CD14-positive monocyte (primary cell): ENCODE results near the gene RBSN. TPM values are rescaled to one million over a fixed set of nuclear protein-coding genes. Genes with fewer than 3 reads are reported as not detected.

Source experiments
- DNase-seq, 3 donors: peaks; one replicate each; pipeline ENCODE4 v3.0.0-alpha.2; 2011 to 2022
- H2AFZ ChIP-seq: 2 replicates; pipeline ENCODE4 v1.6.0; 2012; ENCODE audit warnings: mild to moderate bottlenecking, low read depth, low read length, inconsistent platforms; ENCODE audit not compliant: insufficient read depth, poor library complexity, severe bottlenecking
- H3K27ac ChIP-seq, 2 donors: 1 replicate in 1 of 2; 2 replicates in 1 of 2; pipeline ENCODE4 v1.5.1; 2012 to 2013; ENCODE audit warnings: low read length in 2 of 2, control low read depth in 1 of 2, inconsistent platforms in 1 of 2, low read depth in 1 of 2, mild to moderate bottlenecking in 1 of 2
- H3K27me3 ChIP-seq, 2 donors: one replicate each; pipeline versions ENCODE4 v1.6.0 to v1.6.1; 2011 to 2013; ENCODE audit warnings: low read length in 2 of 2; ENCODE audit not compliant: control insufficient read depth in 2 of 2, insufficient read depth in 2 of 2
- H3K36me3 ChIP-seq, 2 donors: replicated peaks in 1 of 2; 1 replicate in 1 of 2; 2 replicates in 1 of 2; pipeline versions ENCODE4 v1.5.1 to v1.6.1; 2012 to 2013; ENCODE audit warnings: low read length in 2 of 2, control low read depth in 1 of 2, inconsistent platforms in 1 of 2, mild to moderate bottlenecking in 1 of 2; ENCODE audit not compliant: insufficient read depth in 2 of 2, control insufficient read depth in 1 of 2
- H3K4me1 ChIP-seq, 2 donors: 1 replicate in 1 of 2; 2 replicates in 1 of 2; pipeline versions ENCODE4 v1.5.1 to v1.6.1; 2012 to 2013; ENCODE audit warnings: low read length in 2 of 2, control low read depth in 1 of 2, inconsistent platforms in 1 of 2, mild to moderate bottlenecking in 1 of 2, moderate library complexity in 1 of 2; ENCODE audit not compliant: insufficient read depth in 2 of 2, control insufficient read depth in 1 of 2
- H3K4me2 ChIP-seq: replicated peaks from 2 replicates; pipeline ENCODE3; 2012; ENCODE audit warnings: low read length, moderate library complexity, mild to moderate bottlenecking; ENCODE audit not compliant: poor library complexity, severe bottlenecking; ENCODE audit errors: extremely low read depth
- H3K4me3 ChIP-seq, 3 experiments: fragments of 200-600 bp in 1 of 3; sonication (generic) in 1 of 3; replicated peaks in 1 of 3; 1 replicate in 2 of 3; 2 replicates in 1 of 3; pipeline ENCODE4 v1.5.1; 2011 to 2013; ENCODE audit warnings: low read length in 3 of 3, mild to moderate bottlenecking in 3 of 3, control low read depth in 2 of 3, low read depth in 2 of 3, inconsistent platforms in 1 of 3, moderate library complexity in 1 of 3
- H3K79me2 ChIP-seq: 2 replicates; pipeline ENCODE4 v1.6.0; 2012; ENCODE audit warnings: mild to moderate bottlenecking, control low read depth, inconsistent platforms, low read length, moderate library complexity; ENCODE audit not compliant: insufficient read depth
- H3K9ac ChIP-seq: 2 replicates; pipeline ENCODE4 v1.6.0; 2017; ENCODE audit warnings: low read length, mild to moderate bottlenecking; ENCODE audit not compliant: insufficient read depth, poor library complexity, severe bottlenecking
- H3K9me3 ChIP-seq, 2 donors: replicated peaks in 1 of 2; 1 replicate in 1 of 2; 2 replicates in 1 of 2; pipeline versions ENCODE4 v1.5.1 to v1.6.1; 2012 to 2013; ENCODE audit warnings: low read length in 2 of 2, control low read depth in 1 of 2; ENCODE audit not compliant: control insufficient read depth in 1 of 2, insufficient read depth in 1 of 2
- H4K20me1 ChIP-seq: 2 replicates; pipeline ENCODE4 v1.6.0; 2012; ENCODE audit warnings: mild to moderate bottlenecking, low read length, control low read depth, moderate library complexity; ENCODE audit not compliant: insufficient read depth
- H3K27ac Mint-ChIP-seq, 7 donors: one replicate each; pipeline ENCODE4 v1.8.0; 2020; ENCODE audit warnings: mild to moderate bottlenecking in 7 of 7, mixed read lengths in 7 of 7, moderate library complexity in 6 of 7, inconsistent platforms in 2 of 7
- H3K27me3 Mint-ChIP-seq, 3 donors: one replicate each; pipeline ENCODE4 v1.8.0; 2021 to 2022; ENCODE audit warnings: low read depth in 3 of 3, mild to moderate bottlenecking in 3 of 3, mixed read lengths in 3 of 3, moderate library complexity in 3 of 3, inconsistent platforms in 1 of 3
- H3K36me3 Mint-ChIP-seq, 2 donors: one replicate each; pipeline ENCODE4 v1.8.0; 2020; ENCODE audit warnings: mixed read lengths in 2 of 2, inconsistent platforms in 1 of 2, mild to moderate bottlenecking in 1 of 2
- H3K4me1 Mint-ChIP-seq: one replicate; pipeline ENCODE4 v1.8.0; 2020; ENCODE audit warnings: mild to moderate bottlenecking, mixed read lengths
- H3K4me3 Mint-ChIP-seq, 2 donors: one replicate each; pipeline ENCODE4 v1.8.0; 2020; ENCODE audit warnings: mild to moderate bottlenecking in 2 of 2, mixed read lengths in 2 of 2, moderate library complexity in 1 of 2
- H3K9me3 Mint-ChIP-seq, 7 donors: one replicate each; pipeline ENCODE4 v1.8.0; 2020 to 2022; ENCODE audit warnings: mixed read lengths in 7 of 7, mild to moderate bottlenecking in 6 of 7, moderate library complexity in 6 of 7, inconsistent platforms in 2 of 7
- CTCF ChIP-seq: fragments of 200-600 bp; IDR thresholded peaks from one replicate; pipeline ENCODE4 v1.8.0; 2022; ENCODE audit warnings: antibody characterized with exemption, mild to moderate bottlenecking
- WGBS: methylation state at CpG from one replicate; pipeline ENCODE4 v1.1.5; 2013; ENCODE audit warnings: missing lambda C conversion rate; ENCODE audit not compliant: insufficient coverage; 5-methylcytosine and 5-hydroxymethylcytosine counted together
- intact Hi-C, 2 donors: fragments of 100-400 bp; cut with micrococcal nuclease; formaldehyde crosslinking; loops; one replicate each; pipeline versions ENCODE4 v1.15.0 to v1.15.1; 2023
- polyA plus RNA-seq, 3 donors: library from polyadenylated mRNA; depleted of rRNA in 1 of 3; unstranded in 2 of 3; stranded (reverse) in 1 of 3; fragments of 300-500 nt in 2 of 3; fragments of >200 nt in 1 of 3; fragmentation: Illumina TruSeq in 2 of 3; gene quantifications; 1 replicate in 2 of 3; 2 replicates in 1 of 3; pipeline ENCODE4 v1.2.3, GENCODE V29; 2012 to 2021

The RBSN gene
- polyA plus RNA-seq, 3 donors, result 6.7 to 10.1 (median 8.1) TPM

- H3K4me1 ChIP-seq, result no peaks in the 10 kb centered on the region
- no peak for DNase-seq
- H2AFZ ChIP-seq, result no peak overlapping the region
- intact Hi-C loops, result no loop called here
- Mint-ChIP-seq H3K4me3 (no peak overlapping the region), H3K27me3 (no peaks in the 10 kb centered on the region), H3K9me3 (no peaks in the 10 kb centered on the region), H3K36me3 (peaks cover 72 to 80% of the 10 kb centered on the region in 2 donors), H3K27ac (peak overlapping the region in 3 of 7 donors; percentile 51 to 71 (median 67)), H3K4me1 (peaks cover 2% of the 10 kb centered on the region)
- WGBS, result 100% methylated on average over 1 of the region's 3 CpGs
- H3K79me2 ChIP-seq, result peaks cover 14% of the 10 kb centered on the region
- no peak overlapping the region for H3K9ac ChIP-seq
- no peaks in the 10 kb centered on the region for H3K9me3 ChIP-seq
- peaks cover 72 to 88% of the 10 kb centered on the region in 2 donors for H3K36me3 ChIP-seq
- H3K4me3 ChIP-seq, result no peak overlapping the region
- H3K27me3 ChIP-seq, result no peaks in the 10 kb centered on the region
- H4K20me1 ChIP-seq, result peaks cover 37% of the 10 kb centered on the region
- H3K27ac ChIP-seq, result no peak overlapping the region
- no peak overlapping the region for H3K4me2 ChIP-seq
- no peak for TF ChIP-seq CTCF
Observed at GRCh38 chr3:15050405-15051092, 48.4 kb downstream of the RBSN start.

- Histone ChIP-seq H3K27ac (no peak overlapping the region), H3K27me3 (no peaks in the 10 kb centered on the region), H3K4me1 (no peaks in the 10 kb centered on the region), H3K79me2 (peaks cover 6% of the 10 kb centered on the region), H2AFZ (no peak overlapping the region), H3K9ac (no peak overlapping the region), H4K20me1 (peaks cover 31% of the 10 kb centered on the region), H3K4me3 (no peak overlapping the region), H3K36me3 (peaks cover 82 to 97% of the 10 kb centered on the region in 2 donors), H3K4me2 (no peak overlapping the region), H3K9me3 (no peaks in the 10 kb centered on the region)
- H3K36me3 Mint-ChIP-seq, result peaks cover 73 to 83% of the 10 kb centered on the region in 2 donors
- intact Hi-C loops, result no loop called here
- H3K4me3 Mint-ChIP-seq, result no peak overlapping the region
- 100% methylated on average over 2 of the region's 2 CpGs for WGBS
- DNase-seq, result no peak
- H3K27me3 Mint-ChIP-seq, result no peaks in the 10 kb centered on the region
- no peak for TF ChIP-seq CTCF
- H3K27ac Mint-ChIP-seq, result no peak overlapping the region
- H3K9me3 Mint-ChIP-seq, result no peaks in the 10 kb centered on the region
- peaks cover 2% of the 10 kb centered on the region for H3K4me1 Mint-ChIP-seq
Observed at GRCh38 chr3:15049584-15049983, 49.4 kb downstream of the RBSN start.
